Mesenchymal stem cell (in vitro differentiated cells and primary cell): ENCODE measurements around the gene CDC42SE2.
"Not testable (repeated sequence)": the region's sequence is repeated elsewhere in the genome, so short reads cannot be mapped to it uniquely, and the experiment has no call there.

ENCODE experiments used
- DNase-seq: peaks from one replicate; pipeline ENCODE4 v3.0.0-alpha.2; 2013
- H2AFZ ChIP-seq: one replicate; pipeline ENCODE4 v1.6.1; 2013; ENCODE audit warnings: low read depth, mild to moderate bottlenecking, control low read depth, inconsistent platforms, low read length, moderate library complexity
- H2AK5ac ChIP-seq: 2 replicates; pipeline ENCODE4 v1.6.1; 2013; ENCODE audit warnings: low read length, moderate library complexity, mild to moderate bottlenecking, inconsistent platforms; ENCODE audit not compliant: severe bottlenecking
- H2BK120ac ChIP-seq: one replicate; pipeline ENCODE4 v1.6.1; 2013; ENCODE audit warnings: low read depth, mild to moderate bottlenecking, inconsistent platforms, low read length, moderate library complexity
- H2BK12ac ChIP-seq, 2 experiments: one replicate each; pipeline ENCODE4 v1.6.1; 2013; ENCODE audit warnings: inconsistent platforms in 2 of 2, low read length in 2 of 2, mild to moderate bottlenecking in 2 of 2, moderate library complexity in 2 of 2, control low read depth in 1 of 2
- H2BK15ac ChIP-seq: one replicate; pipeline ENCODE4 v1.6.1; 2013; ENCODE audit warnings: mild to moderate bottlenecking, low read depth, inconsistent platforms; ENCODE audit not compliant: poor library complexity, severe bottlenecking
- H2BK5ac ChIP-seq: 2 replicates; pipeline ENCODE4 v1.6.1; 2013; ENCODE audit warnings: low read depth, mild to moderate bottlenecking, low read length, control low read depth, inconsistent platforms; ENCODE audit not compliant: poor library complexity, severe bottlenecking
- H3K14ac ChIP-seq, 2 experiments: one replicate each; pipeline ENCODE4 v1.6.1; 2013; ENCODE audit warnings: inconsistent platforms in 2 of 2, low read length in 2 of 2, control low read depth in 1 of 2, mild to moderate bottlenecking in 1 of 2, moderate library complexity in 1 of 2
- H3K18ac ChIP-seq, 2 experiments: one replicate each; pipeline ENCODE4 v1.6.1; 2013; ENCODE audit warnings: inconsistent platforms in 2 of 2, low read length in 2 of 2, control low read depth in 1 of 2, low read depth in 1 of 2, mild to moderate bottlenecking in 1 of 2
- H3K23ac ChIP-seq, 2 experiments: one replicate each; pipeline ENCODE4 v1.6.1; 2013; ENCODE audit warnings: inconsistent platforms in 2 of 2, low read length in 2 of 2, mild to moderate bottlenecking in 2 of 2, moderate library complexity in 2 of 2, control low read depth in 1 of 2
- H3K27ac ChIP-seq: 2 replicates; pipeline ENCODE4 v1.5.1; 2013; ENCODE audit warnings: mild to moderate bottlenecking, moderate library complexity, low read length, control low read depth, inconsistent platforms; ENCODE audit not compliant: poor library complexity, severe bottlenecking
- H3K27me3 ChIP-seq, 2 experiments: 2 replicates each; pipeline versions ENCODE4 v1.6.1 to v1.7.0; 2013; ENCODE audit warnings: low read length in 2 of 2, mild to moderate bottlenecking in 2 of 2, moderate library complexity in 2 of 2, control low read depth in 1 of 2, inconsistent platforms in 1 of 2; ENCODE audit not compliant: control insufficient read depth in 1 of 2, insufficient read depth in 1 of 2
- H3K36me3 ChIP-seq, 2 experiments: 2 replicates each; pipeline versions ENCODE4 v1.6.1 to v1.7.0; 2013; ENCODE audit warnings: low read length in 2 of 2, control low read depth in 1 of 2, inconsistent platforms in 1 of 2, low read depth in 1 of 2, mild to moderate bottlenecking in 1 of 2; ENCODE audit not compliant: insufficient read depth in 2 of 2, control insufficient read depth in 1 of 2
- H3K4ac ChIP-seq, 2 experiments: one replicate each; pipeline ENCODE4 v1.6.1; 2013; ENCODE audit warnings: inconsistent platforms in 2 of 2, low read length in 2 of 2, mild to moderate bottlenecking in 2 of 2, moderate library complexity in 2 of 2, control low read depth in 1 of 2, low read depth in 1 of 2
- H3K4me1 ChIP-seq: 2 replicates; pipeline ENCODE4 v1.6.1; 2013; ENCODE audit warnings: low read depth, low read length, control low read depth; ENCODE audit not compliant: control insufficient read depth, insufficient read depth
- H3K4me2 ChIP-seq: 2 replicates; pipeline ENCODE4 v1.6.1; 2013; ENCODE audit warnings: low read length, mild to moderate bottlenecking, inconsistent platforms; ENCODE audit not compliant: poor library complexity, severe bottlenecking
- H3K4me3 ChIP-seq, 2 experiments: 2 replicates each; pipeline versions ENCODE4 v1.5.1 to v1.7.0; 2013; ENCODE audit warnings: low read length in 2 of 2, mild to moderate bottlenecking in 2 of 2, control low read depth in 1 of 2, low read depth in 1 of 2; ENCODE audit not compliant: insufficient read depth in 1 of 2
- H3K79me1 ChIP-seq: replicated peaks from 2 replicates; pipeline ENCODE4 v1.6.1; 2013; ENCODE audit warnings: mild to moderate bottlenecking, control low read depth, low read length, inconsistent platforms; ENCODE audit not compliant: poor library complexity, severe bottlenecking
- H3K9ac ChIP-seq: 2 replicates; pipeline ENCODE4 v1.7.0; 2013; ENCODE audit warnings: mild to moderate bottlenecking, low read length, moderate library complexity
- H3K9me3 ChIP-seq: 2 replicates; pipeline ENCODE4 v1.7.0; 2013; ENCODE audit warnings: mild to moderate bottlenecking, low read length; ENCODE audit not compliant: control insufficient read depth
- H4K8ac ChIP-seq: one replicate; pipeline ENCODE4 v1.6.1; 2013; ENCODE audit warnings: inconsistent platforms, mild to moderate bottlenecking, low read length, moderate library complexity
- H4K91ac ChIP-seq: one replicate; pipeline ENCODE4 v1.6.1; 2013; ENCODE audit warnings: mild to moderate bottlenecking, low read length, inconsistent platforms
- WGBS: methylation state at CpG from one replicate; pipeline ENCODE4 v1.1.7; 2013; ENCODE audit warnings: mixed read lengths; 5-methylcytosine and 5-hydroxymethylcytosine counted together

The CDC42SE2 gene

GRCh38 chr5:131250751-131251475 is 12.9 kb upstream of the CDC42SE2 start:
- Histone ChIP-seq H4K91ac (no peak overlapping the region), H3K4ac (no peak overlapping the region), H4K8ac (no peak overlapping the region), H3K4me2 (no peak overlapping the region), H3K4me3 (no peak overlapping the region), H2BK12ac (no peak overlapping the region), H3K27ac (no peak overlapping the region), H3K79me1 (no peaks in the 10 kb centered on the region), H3K14ac (no peak overlapping the region), H3K9me3 (no peaks in the 10 kb centered on the region), H2BK5ac (no peak overlapping the region), H3K4me1 (no peaks in the 10 kb centered on the region), H3K23ac (no peak overlapping the region), H2BK15ac (no peak overlapping the region), H3K18ac (no peak overlapping the region), H3K27me3 (no peaks in the 10 kb centered on the region), H2AK5ac (no peak overlapping the region), H2AFZ (no peak overlapping the region), H3K9ac (no peak overlapping the region), H2BK120ac (no peak overlapping the region), H3K36me3 (no peaks in the 10 kb centered on the region)
- 80% methylated on average over 1 of the region's 3 CpGs for whole genome bisulfite sequencing
- DNase-seq, result no peak

GRCh38 chr5:131252824-131253171 is 11.1 kb upstream of the CDC42SE2 start:
- H3K4me2 ChIP-seq, result no peak overlapping the region
- WGBS, result 70% methylated on average over 6 of the region's 6 CpGs
- H3K4me1 ChIP-seq, result no peaks in the 10 kb centered on the region
- no peak overlapping the region for H4K91ac ChIP-seq
- no peak overlapping the region for H3K23ac ChIP-seq
- no peak overlapping the region for H3K4ac ChIP-seq
- H3K18ac ChIP-seq, result no peak overlapping the region
- H3K4me3 ChIP-seq, result no peak overlapping the region
- no peak overlapping the region for H2AFZ ChIP-seq
- no peaks in the 10 kb centered on the region for H3K9me3 ChIP-seq
- no peak overlapping the region for H2BK12ac ChIP-seq
- H3K14ac ChIP-seq, result no peak overlapping the region
- H3K9ac ChIP-seq, result no peak overlapping the region
- no peak overlapping the region for H3K27ac ChIP-seq
- H3K79me1 ChIP-seq, result no peaks in the 10 kb centered on the region
- no peak overlapping the region for H2BK5ac ChIP-seq
- H3K36me3 ChIP-seq, result no peaks in the 10 kb centered on the region
- no peaks in the 10 kb centered on the region for H3K27me3 ChIP-seq
- DNase-seq, result no peak
- H4K8ac ChIP-seq, result no peak overlapping the region
- no peak overlapping the region for H2BK120ac ChIP-seq
- H2BK15ac ChIP-seq, result no peak overlapping the region
- no peak overlapping the region for H2AK5ac ChIP-seq

GRCh38 chr5:131254025-131254424 is 9.8 kb upstream of the CDC42SE2 start:
- H2BK12ac ChIP-seq, H3K4ac ChIP-seq, H3K18ac ChIP-seq, H4K8ac ChIP-seq, H2BK5ac ChIP-seq, H2AK5ac ChIP-seq, H3K23ac ChIP-seq, H3K27me3 ChIP-seq, DNase-seq, H3K9me3 ChIP-seq, H4K91ac ChIP-seq, H3K79me1 ChIP-seq, H3K27ac ChIP-seq, H2BK120ac ChIP-seq, H3K4me3 ChIP-seq, H3K36me3 ChIP-seq, H3K14ac ChIP-seq, H3K9ac ChIP-seq, H3K4me1 ChIP-seq, H2BK15ac ChIP-seq, H3K4me2 ChIP-seq, H2AFZ ChIP-seq: not testable (repeated sequence)
- over 99% methylated on average over 8 of the region's 10 CpGs for WGBS

GRCh38 chr5:131254741-131255140 is 9.1 kb upstream of the CDC42SE2 start:
- H3K27me3 ChIP-seq, result no peaks in the 10 kb centered on the region
- no peak overlapping the region for H3K23ac ChIP-seq
- H3K18ac ChIP-seq, result no peak overlapping the region
- H3K79me1 ChIP-seq, result no peaks in the 10 kb centered on the region
- H2BK15ac ChIP-seq, result no peak overlapping the region
- no peak overlapping the region for H3K27ac ChIP-seq
- 100% methylated on average over 1 of the region's 2 CpGs for WGBS
- H3K4ac ChIP-seq, result no peak overlapping the region
- H3K4me2 ChIP-seq, result no peak overlapping the region
- no peak overlapping the region for H3K14ac ChIP-seq
- no peak overlapping the region for H4K8ac ChIP-seq
- peaks cover 1% of the 10 kb centered on the region for H3K4me1 ChIP-seq
- no peak overlapping the region for H2BK5ac ChIP-seq
- H4K91ac ChIP-seq, result no peak overlapping the region
- no peak overlapping the region for H2AFZ ChIP-seq
- DNase-seq, result no peak
- no peaks in the 10 kb centered on the region for H3K36me3 ChIP-seq
- no peak overlapping the region for H3K9ac ChIP-seq
- no peak overlapping the region for H2AK5ac ChIP-seq
- no peaks in the 10 kb centered on the region for H3K9me3 ChIP-seq
- H3K4me3 ChIP-seq, result no peak overlapping the region
- H2BK120ac ChIP-seq, result no peak overlapping the region
- no peak overlapping the region for H2BK12ac ChIP-seq
